ENCODE results near the gene TGFB3.

GRCh38 chr14:75933712-75934296, 48.0 kb downstream of the TGFB3 start:
- TF ChIP-seq POLR2A (IDR thresholded peaks at IDR 0.05) (no peak), CTCF (IDR thresholded peaks at IDR 0.05) (no peak)
